A549 (cell line): ENCODE measurements around the gene SBF2.

ENCODE experiments used
- BHLHE40 ChIP-seq: IDR thresholded peaks from 2 replicates; pipeline ENCODE4 v1.6.1; 2012; ENCODE audit warnings: low read depth, low read length, inconsistent platforms
- CBX8 ChIP-seq: fragments of 200-600 bp; sonication (generic); IDR thresholded peaks from 2 replicates; pipeline ENCODE4 v1.6.1; 2016
- EP300 ChIP-seq, 2 experiments: fragments of >200 bp; sonication (Bioruptor Twin); formaldehyde crosslinking; IDR thresholded peaks; 2 replicates in 1 of 2; 3 replicates in 1 of 2; pipeline ENCODE4 v1.6.1; 2016 to 2017
- FOSB ChIP-seq: fragments of 250-450 bp; sonication (Bioruptor Pico); IDR thresholded peaks from 2 replicates; pipeline ENCODE4 v1.5.0; 2020; ENCODE audit warnings: mild to moderate bottlenecking, moderate library complexity
- POLR2A ChIP-seq: IDR thresholded peaks from 2 replicates; pipeline ENCODE4 v1.6.1; 2012; ENCODE audit warnings: mild to moderate bottlenecking, low read length
- RAD21 ChIP-seq, 2 experiments: fragments of >200 bp in 1 of 2; sonication (Bioruptor Twin) in 1 of 2; formaldehyde crosslinking in 1 of 2; IDR thresholded peaks in 1 of 2; conservative IDR thresholded peaks in 1 of 2; 2 replicates in 1 of 2; 3 replicates in 1 of 2; pipeline ENCODE4 v1.6.1; 2012 to 2018; ENCODE audit warnings: inconsistent platforms in 1 of 2
- TF ChIP-seq, protein P1 (sequence below): fragments of >200 bp; sonication (Bioruptor Twin); formaldehyde crosslinking; IDR thresholded peaks from 3 replicates; pipeline ENCODE4 v1.5.1; 2016
- TF ChIP-seq, protein P2 (sequence below): fragments of 450-650 bp; IDR thresholded peaks from 2 replicates; pipeline ENCODE4 v1.6.1; 2014; ENCODE audit warnings: antibody characterized with exemption

DNA sequence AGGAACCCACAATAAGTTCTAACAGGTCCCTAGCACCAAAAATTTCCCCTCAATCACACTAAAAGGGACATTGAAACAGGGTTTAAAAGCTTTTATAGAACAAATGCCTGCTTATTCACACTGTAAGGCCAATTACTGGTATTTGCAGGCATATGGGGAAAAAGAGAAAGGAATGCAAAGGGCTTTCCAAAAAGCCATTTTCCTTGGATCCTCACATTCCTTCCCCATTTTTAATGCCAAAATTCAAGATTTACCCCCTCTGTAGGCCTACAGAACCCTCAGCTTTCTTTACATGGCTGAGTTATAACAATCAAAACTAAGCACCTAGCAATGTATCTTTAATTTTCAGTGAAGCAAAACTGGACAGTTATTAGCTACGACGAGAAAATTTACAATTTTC is 102.0 kb downstream of the SBF2 start:
- TF ChIP-seq, protein P1, sequence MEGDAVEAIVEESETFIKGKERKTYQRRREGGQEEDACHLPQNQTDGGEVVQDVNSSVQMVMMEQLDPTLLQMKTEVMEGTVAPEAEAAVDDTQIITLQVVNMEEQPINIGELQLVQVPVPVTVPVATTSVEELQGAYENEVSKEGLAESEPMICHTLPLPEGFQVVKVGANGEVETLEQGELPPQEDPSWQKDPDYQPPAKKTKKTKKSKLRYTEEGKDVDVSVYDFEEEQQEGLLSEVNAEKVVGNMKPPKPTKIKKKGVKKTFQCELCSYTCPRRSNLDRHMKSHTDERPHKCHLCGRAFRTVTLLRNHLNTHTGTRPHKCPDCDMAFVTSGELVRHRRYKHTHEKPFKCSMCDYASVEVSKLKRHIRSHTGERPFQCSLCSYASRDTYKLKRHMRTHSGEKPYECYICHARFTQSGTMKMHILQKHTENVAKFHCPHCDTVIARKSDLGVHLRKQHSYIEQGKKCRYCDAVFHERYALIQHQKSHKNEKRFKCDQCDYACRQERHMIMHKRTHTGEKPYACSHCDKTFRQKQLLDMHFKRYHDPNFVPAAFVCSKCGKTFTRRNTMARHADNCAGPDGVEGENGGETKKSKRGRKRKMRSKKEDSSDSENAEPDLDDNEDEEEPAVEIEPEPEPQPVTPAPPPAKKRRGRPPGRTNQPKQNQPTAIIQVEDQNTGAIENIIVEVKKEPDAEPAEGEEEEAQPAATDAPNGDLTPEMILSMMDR = no peak
- TF ChIP-seq, protein P2, sequence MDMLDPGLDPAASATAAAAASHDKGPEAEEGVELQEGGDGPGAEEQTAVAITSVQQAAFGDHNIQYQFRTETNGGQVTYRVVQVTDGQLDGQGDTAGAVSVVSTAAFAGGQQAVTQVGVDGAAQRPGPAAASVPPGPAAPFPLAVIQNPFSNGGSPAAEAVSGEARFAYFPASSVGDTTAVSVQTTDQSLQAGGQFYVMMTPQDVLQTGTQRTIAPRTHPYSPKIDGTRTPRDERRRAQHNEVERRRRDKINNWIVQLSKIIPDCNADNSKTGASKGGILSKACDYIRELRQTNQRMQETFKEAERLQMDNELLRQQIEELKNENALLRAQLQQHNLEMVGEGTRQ = no peak
- no peak for TF ChIP-seq RAD21 (conservative IDR thresholded peaks at IDR 0.05 in 1 of 2, IDR thresholded peaks at IDR 0.05 in 1 of 2)
- TF ChIP-seq POLR2A = no peak
- no peak for TF ChIP-seq EP300 (IDR thresholded peaks at IDR 0.05)
- no peak for TF ChIP-seq BHLHE40
- no peak for TF ChIP-seq FOSB (CRISPR knock-in tag)
- no peak for TF ChIP-seq CBX8
